Esophagus (tissue), 2 donors: ENCODE results near the gene VDAC2. TPM values are rescaled to one million over a fixed set of nuclear protein-coding genes. Genes with fewer than 3 reads are reported as not detected.
A peak's percentile ranks its signal among the peaks of the same experiment; 100 is the strongest.

ENCODE experiments used
- H3K27ac ChIP-seq, 2 donors: one replicate each; pipeline ENCODE4 v1.5.1; 2013; ENCODE audit warnings: low read depth in 2 of 2, mild to moderate bottlenecking in 2 of 2, inconsistent platforms in 1 of 2, low read length in 1 of 2, moderate library complexity in 1 of 2
- H3K27me3 ChIP-seq, 2 donors: one replicate each; pipeline ENCODE4 v1.6.1; 2013; ENCODE audit warnings: low read length in 2 of 2, control low read depth in 1 of 2, mild to moderate bottlenecking in 1 of 2; ENCODE audit not compliant: insufficient read depth in 2 of 2, control insufficient read depth in 1 of 2
- H3K36me3 ChIP-seq, 2 donors: one replicate each; pipeline ENCODE4 v1.6.1; 2013; ENCODE audit warnings: low read length in 1 of 2; ENCODE audit not compliant: control insufficient read depth in 2 of 2, insufficient read depth in 2 of 2
- H3K4me1 ChIP-seq, 2 donors: one replicate each; pipeline ENCODE4 v1.6.1; 2013; ENCODE audit warnings: low read length in 1 of 2; ENCODE audit not compliant: control insufficient read depth in 2 of 2, insufficient read depth in 2 of 2
- H3K4me3 ChIP-seq, 2 donors: one replicate each; pipeline ENCODE4 v1.5.1; 2013; ENCODE audit warnings: low read length in 2 of 2, mild to moderate bottlenecking in 2 of 2, low read depth in 1 of 2, moderate library complexity in 1 of 2
- H3K9me3 ChIP-seq, 2 donors: one replicate each; pipeline ENCODE4 v1.6.1; 2013; ENCODE audit warnings: mild to moderate bottlenecking in 2 of 2, low read depth in 1 of 2, low read length in 1 of 2, moderate library complexity in 1 of 2; ENCODE audit not compliant: control insufficient read depth in 2 of 2, insufficient read depth in 1 of 2
- WGBS, 2 donors: extraction: QIAGEN DNeasy Blood & Tissue Kit; methylation state at CpG; one replicate each; pipeline ENCODE4 v1.1.7; 2013; 5-methylcytosine and 5-hydroxymethylcytosine counted together
- polyA plus RNA-seq, 2 donors: library from polyadenylated mRNA; stranded (reverse); fragments of 200-250 nt; gene quantifications; one replicate each; pipeline ENCODE4 v1.2.3, GENCODE V29; 2013
- donor health status: healthy with polysubstance abuse.
- donor health status: Bipolar disorder and iron deficiency.

Gene VDAC2
- polyA plus RNA-seq, 2 donors, result 268 to 282 TPM

DNA sequence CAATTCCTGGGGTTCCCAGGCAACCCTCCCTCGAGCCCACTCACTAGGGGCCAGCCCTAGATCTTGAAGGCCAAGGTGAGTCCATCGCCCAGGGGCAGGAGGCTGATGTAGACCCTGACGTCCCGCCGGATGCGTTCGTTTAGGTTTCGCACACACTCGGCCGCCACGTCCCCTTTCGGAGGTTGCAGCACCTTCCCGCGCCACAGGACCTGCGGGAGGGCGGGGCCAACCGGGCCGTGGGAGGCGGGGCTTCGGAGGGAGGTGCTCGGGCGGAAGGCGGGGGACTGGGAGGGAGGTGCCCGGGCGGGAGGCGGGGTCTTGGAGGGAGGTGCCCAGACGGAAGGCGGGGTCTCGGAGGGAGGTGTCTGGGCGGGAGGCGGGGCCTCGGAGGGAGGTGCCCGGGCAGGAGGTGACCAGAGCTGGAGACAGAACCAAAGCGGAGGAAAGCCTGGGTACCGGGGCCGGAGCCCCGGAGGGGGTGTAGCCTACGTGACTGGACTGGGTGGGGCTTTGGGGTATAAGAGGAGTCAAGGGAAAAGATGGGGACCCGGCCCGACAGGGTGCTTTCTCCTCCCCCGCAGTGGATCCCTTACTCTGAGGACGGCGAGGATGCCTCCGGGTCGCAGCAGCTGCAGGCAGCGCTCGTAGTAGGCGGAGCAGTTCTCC is 23.6 kb downstream of the VDAC2 start:
- Histone ChIP-seq H3K4me1 (peaks cover 0 to 3% of the 10 kb centered on the region in 2 donors), H3K27ac (peak overlapping the region; percentile 97 to 98), H3K36me3 (peaks cover 0 to 15% of the 10 kb centered on the region in 2 donors), H3K4me3 (peak overlapping the region; percentile 64 to 77), H3K9me3 (no peaks in the 10 kb centered on the region), H3K27me3 (no peaks in the 10 kb centered on the region)
- WGBS, 2 donors, result 5 to 7% methylated on average over 48 of the region's 48 CpGs

GRCh38 chr10:75234683-75235374 is 24.2 kb downstream of the VDAC2 start:
- H3K27me3 ChIP-seq, result no peaks in the 10 kb centered on the region
- H3K4me1 ChIP-seq, result peaks cover 0 to 3% of the 10 kb centered on the region in 2 donors
- WGBS, 2 donors, result 0% methylated on average over 49 to 62 of the region's 62 CpGs
- H3K36me3 ChIP-seq, result peaks cover 0 to 15% of the 10 kb centered on the region in 2 donors
- H3K27ac ChIP-seq, result peak overlapping the region; percentile 97 to 98
- peak overlapping the region; percentile 64 to 77 for H3K4me3 ChIP-seq
- H3K9me3 ChIP-seq, result no peaks in the 10 kb centered on the region

GRCh38 chr10:75235375-75236177 is 25.0 kb downstream of the VDAC2 start, which contains the start of gene COMTD1:
TSS of gene COMTD1 (minus strand) at chr10:75235957. CDS start at chr10:75235928, 29 bp downstream.
- H3K27me3 ChIP-seq, result no peaks in the 10 kb centered on the region
- peaks cover 0 to 15% of the 10 kb centered on the region in 2 donors for H3K36me3 ChIP-seq
- H3K27ac ChIP-seq, result peak within 1 kb of the TSS; percentile 97 to 98
- no peaks in the 10 kb centered on the region for H3K9me3 ChIP-seq
- WGBS, 2 donors, result 0% methylated on average over 57 to 76 of the region's 76 CpGs
- H3K4me1 ChIP-seq, result peaks cover 0 to 3% of the 10 kb centered on the region in 2 donors
- H3K4me3 ChIP-seq, result peak within 1 kb of the TSS; percentile 64 to 77

DNA sequence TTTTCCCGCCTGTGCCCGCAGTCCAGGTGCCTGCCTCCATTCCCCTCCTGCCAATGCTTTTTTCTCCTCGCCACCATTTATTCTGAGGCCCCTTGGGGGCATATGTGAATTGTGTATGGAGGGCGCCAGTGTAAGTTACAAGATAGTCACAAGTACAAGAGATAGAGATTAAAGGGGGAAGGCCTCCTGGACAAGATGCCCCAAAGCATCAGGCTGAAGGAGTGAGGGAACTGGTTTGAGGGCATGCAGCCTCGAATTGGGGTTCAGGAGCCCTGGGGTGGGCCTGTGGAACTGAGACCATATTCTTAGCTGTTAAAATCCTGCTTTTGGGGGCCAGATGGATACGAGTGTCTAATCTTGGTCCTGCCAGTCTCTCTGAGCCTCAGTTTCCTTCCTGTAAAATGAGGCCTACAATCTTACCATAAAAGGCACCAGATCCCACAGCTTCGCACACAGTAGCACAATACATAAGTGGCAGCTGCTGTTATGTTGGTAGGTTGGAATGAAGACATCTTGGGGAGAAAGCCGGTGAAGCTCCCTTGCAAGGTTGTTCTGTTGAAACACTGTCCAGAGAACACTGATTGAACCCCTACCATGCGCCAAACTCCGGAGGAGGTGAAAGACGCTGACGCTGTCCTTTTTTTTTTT is 25.7 kb downstream of the VDAC2 start:
- 47 to 48% methylated on average over 12 of the region's 12 CpGs for WGBS, 2 donors
- Histone ChIP-seq H3K4me3 (no peak overlapping the region), H3K36me3 (peaks cover 0 to 15% of the 10 kb centered on the region in 2 donors), H3K4me1 (peaks cover 0 to 3% of the 10 kb centered on the region in 2 donors), H3K27ac (peak overlapping the region; percentile 71 to 98), H3K27me3 (no peaks in the 10 kb centered on the region), H3K9me3 (no peaks in the 10 kb centered on the region)

DNA sequence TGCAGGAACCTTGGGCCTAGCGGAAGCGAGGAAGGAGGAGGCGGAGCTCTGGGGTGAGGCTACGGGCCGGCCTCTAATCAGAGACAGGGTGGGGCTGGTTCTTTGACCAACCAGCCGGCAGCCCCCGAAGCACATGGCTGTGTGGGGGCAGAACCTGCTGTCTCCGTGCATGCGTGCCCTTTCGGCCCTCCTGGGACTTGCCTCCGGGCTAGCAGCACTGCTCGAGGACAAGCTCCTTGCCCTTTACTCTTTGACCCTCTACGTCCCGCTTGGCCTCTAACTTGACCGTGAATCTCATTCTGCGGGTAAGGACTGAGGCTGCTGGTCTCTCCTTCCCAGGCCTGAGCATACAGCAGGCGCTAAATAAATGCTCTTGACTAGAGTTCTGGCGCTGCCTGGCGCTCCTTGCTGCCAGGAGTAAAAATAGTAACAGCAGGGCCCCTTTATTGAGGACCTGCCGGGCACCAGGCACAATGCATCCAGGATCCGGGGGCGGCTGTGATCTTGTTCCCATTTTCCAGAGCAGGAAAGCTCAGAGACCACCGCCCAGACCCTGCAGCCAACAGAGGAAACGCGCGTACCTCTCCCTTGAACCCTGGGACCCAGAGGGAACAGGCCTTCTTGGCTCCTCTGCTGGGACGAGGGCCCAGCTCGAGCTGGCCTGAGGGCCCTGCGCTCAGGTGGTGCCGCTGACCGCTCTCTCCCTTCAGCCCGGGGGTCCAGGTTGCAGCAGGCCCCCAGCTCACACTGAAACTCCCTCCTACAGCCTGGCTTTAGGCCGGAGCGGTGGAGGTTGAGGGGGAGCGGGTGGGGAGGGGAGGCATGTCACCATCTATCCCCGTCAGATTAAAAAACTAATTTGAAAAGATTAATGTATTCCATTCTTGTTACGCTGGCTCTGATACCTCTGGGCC is 27.8 kb downstream of the VDAC2 start:
- H3K27ac ChIP-seq, result no peak overlapping the region
- peaks cover 0 to 1% of the 10 kb centered on the region in 2 donors for H3K36me3 ChIP-seq
- peaks cover 0 to 3% of the 10 kb centered on the region in 2 donors for H3K4me1 ChIP-seq
- WGBS, 2 donors, result 92 to 93% methylated on average over 37 of the region's 37 CpGs
- H3K9me3 ChIP-seq, result no peaks in the 10 kb centered on the region
- H3K4me3 ChIP-seq, result no peak overlapping the region
- no peaks in the 10 kb centered on the region for H3K27me3 ChIP-seq

DNA sequence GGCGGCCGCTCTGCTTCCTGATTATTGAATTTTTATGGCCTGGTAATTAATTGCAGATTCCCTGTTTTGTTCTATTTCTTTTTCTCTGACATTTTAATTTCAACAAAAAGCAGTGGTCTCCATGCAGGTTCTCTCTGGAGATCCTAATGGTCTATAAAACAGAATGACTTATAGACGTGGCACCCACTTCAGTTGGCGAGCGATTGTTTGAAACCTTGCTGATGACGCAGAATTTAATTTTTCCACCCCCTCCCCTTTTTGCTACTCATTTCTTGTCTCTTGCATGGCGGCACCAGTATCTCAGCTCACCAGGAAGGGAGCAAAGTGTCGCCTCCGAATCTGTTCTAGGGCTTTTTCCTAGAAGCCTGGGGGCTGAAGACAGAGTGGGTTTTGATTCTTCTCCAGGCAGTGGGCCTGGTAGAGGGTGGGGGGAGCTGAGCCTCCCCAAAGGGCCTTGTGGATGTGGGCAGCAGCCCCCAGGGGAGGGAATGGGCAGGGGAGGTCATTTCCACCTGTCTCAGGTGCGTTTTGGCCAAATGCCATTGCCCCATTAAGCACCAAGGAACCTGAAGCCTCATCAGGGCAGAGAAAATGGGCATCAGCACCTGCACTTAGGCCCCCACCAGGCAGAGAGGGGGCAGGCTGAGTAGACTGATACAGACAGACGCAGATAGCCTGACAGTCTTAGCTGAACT is 28.6 kb downstream of the VDAC2 start:
- H3K27me3 ChIP-seq, result no peaks in the 10 kb centered on the region
- no peaks in the 10 kb centered on the region for H3K36me3 ChIP-seq
- 90 to 96% methylated on average over 11 of the region's 11 CpGs for WGBS, 2 donors
- no peak overlapping the region for H3K4me3 ChIP-seq
- no peaks in the 10 kb centered on the region for H3K9me3 ChIP-seq
- H3K27ac ChIP-seq, result no peak overlapping the region
- H3K4me1 ChIP-seq, result no peaks in the 10 kb centered on the region

GRCh38 chr10:75240329-75241076 is 29.9 kb downstream of the VDAC2 start:
- no peak overlapping the region for H3K27ac ChIP-seq
- H3K9me3 ChIP-seq, result no peaks in the 10 kb centered on the region
- H3K36me3 ChIP-seq, result no peaks in the 10 kb centered on the region
- 81 to 88% methylated on average over 12 of the region's 12 CpGs for WGBS, 2 donors
- H3K4me1 ChIP-seq, result peaks cover 0 to 11% of the 10 kb centered on the region in 2 donors
- no peaks in the 10 kb centered on the region for H3K27me3 ChIP-seq
- no peak overlapping the region for H3K4me3 ChIP-seq

- WGBS, 2 donors, result 54 to 69% methylated on average over 10 of the region's 10 CpGs
- peak overlapping the region; percentile 85 to 98 for H3K27ac ChIP-seq
- peaks cover 3 to 27% of the 10 kb centered on the region in 2 donors for H3K4me1 ChIP-seq
These were observed 32.8 kb downstream of the VDAC2 start for GRCh38 chr10:75243426-75243825.

More at GRCh38 chr10:75243426-75243825, 32.8 kb downstream of the VDAC2 start:
- Histone ChIP-seq H3K9me3 (no peaks in the 10 kb centered on the region), H3K27me3 (no peaks in the 10 kb centered on the region), H3K4me3 (no peak overlapping the region), H3K36me3 (no peaks in the 10 kb centered on the region)
